Activated CD4-positive, CD25-positive, alpha-beta regulatory T cell treated with anti-CD3 and anti-CD28 coated beads, Interleukin-2, amount 50 U/mL, for 16 hours (primary cell): ENCODE measurements around the gene STK32C.
"Not testable (repeated sequence)": the region's sequence is repeated elsewhere in the genome, so short reads cannot be mapped to it uniquely, and the experiment has no call there.

Experiments
- DNase-seq: peaks from one replicate; pipeline ENCODE4 v3.0.0-alpha.2; 2020; ENCODE audit warnings: low read depth, low spot score

The STK32C gene

GRCh38 chr10:132337854-132338253 is 30.1 kb upstream of the STK32C start:
- not testable (repeated sequence) for DNase-seq

DNA sequence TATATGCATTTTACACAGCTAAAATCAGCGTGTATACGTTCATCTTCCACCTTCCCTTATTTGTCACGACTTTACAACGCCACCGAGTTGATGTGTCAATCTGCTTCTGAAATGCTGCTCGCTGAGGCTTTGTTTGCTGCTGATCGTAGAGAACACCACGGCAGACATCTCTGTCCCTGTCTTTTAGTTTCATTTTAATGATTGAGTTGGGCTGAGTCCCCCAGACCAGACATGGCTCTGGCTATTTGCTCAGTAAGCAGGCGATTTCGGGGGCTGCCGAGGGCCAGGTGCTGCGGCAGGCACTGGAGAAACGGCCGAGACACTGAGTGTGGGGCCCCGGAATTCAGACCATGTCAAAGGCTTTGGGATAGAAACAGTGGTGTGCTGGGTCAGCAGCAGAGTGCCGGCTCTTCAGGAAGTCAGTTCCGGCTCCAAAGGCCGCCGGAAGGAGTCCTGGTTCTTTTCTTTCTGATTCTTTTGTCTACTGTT is 29.2 kb upstream of the STK32C start:
- DNase-seq: no peak

DNA sequence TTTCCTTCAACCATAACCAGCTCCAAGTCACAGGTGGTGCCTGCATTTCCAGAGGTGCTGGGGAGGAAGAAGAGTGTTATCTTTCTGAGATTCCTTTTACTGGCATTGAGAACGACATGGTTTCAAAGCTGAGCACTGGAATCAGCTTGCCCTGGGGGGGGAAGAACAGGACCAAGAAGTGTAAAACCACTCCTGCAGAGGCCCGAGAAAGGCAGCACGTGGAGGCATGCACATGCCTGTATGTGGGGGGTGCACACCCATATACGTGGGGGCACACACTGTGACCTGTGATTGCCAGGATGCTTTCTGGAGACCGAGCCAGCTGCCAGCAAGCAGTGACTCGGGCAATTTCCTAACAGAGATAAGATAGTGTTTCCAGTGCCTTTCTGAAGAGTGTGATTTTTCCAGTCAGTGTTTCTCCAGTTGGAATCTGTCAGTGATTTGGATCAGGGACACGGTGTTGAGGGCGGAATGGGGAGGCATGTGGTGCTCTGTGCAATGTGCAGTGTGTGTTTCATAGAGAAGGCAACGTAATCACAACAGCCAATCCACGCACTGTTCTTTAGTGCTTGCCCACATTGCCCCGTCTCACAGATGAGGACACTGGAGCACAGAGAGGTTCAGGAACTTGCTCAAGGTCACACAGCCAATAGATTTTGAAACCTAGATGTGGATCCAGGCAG is 28.5 kb upstream of the STK32C start:
- no peak for DNase-seq

GRCh38 chr10:132335189-132336063 is 27.7 kb upstream of the STK32C start:
- DNase-seq: no peak

GRCh38 chr10:132334631-132335188 is 27.0 kb upstream of the STK32C start:
- no peak for DNase-seq

GRCh38 chr10:132333386-132333785 is 25.6 kb upstream of the STK32C start:
- DNase-seq: no peak

GRCh38 chr10:132332433-132332754 is 24.6 kb upstream of the STK32C start:
- DNase-seq: no peak

DNA sequence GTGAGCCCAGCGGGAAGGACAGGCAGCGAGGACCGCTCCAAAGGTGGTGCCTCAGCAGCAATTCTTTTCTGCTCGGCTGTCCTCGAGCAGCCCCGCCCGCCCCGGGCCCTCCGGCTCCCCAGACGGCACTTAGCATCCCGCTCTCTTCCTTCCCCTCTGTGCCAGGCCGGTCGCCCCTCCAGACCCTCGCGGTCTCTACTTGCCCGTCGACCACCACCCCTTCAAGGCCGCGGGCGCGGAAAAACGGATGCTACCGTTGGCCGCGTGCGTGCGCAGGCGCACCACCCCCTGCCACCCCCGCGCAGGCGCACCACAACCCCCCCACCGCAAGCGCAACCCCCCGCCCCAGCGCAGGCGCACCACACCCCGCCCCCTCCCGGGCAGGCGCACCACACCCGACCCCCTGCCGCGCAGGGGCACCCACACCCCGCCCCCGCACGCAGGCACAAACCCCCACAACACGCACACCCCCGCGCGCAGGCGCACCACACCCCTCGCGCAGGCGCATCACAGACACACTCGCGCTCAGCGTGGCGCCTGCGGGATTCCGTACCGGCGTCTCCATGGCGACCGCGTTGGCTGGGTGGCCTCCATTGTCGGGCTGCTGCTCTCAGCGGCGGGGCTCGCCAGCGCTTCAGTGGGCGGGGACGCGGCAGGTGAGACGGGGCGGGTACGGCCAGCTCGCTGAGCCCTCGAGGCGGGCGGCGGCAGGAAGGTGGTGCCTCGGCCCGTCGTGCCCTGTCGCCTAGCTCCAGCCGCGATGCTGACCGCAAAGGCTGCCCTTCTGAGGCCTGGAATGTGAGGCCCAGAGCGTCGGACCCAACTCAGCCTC is 24.1 kb upstream of the STK32C start, which contains the start of gene LRRC27:
TSS of gene LRRC27 (plus strand) at position 593 of the 832 bp plus-strand sequence. CDS start 1,332 bp downstream, outside the sequence.
- peak; percentile 100 for DNase-seq

- DNase-seq: no peak
These were observed 22.7 kb upstream of the STK32C start for GRCh38 chr10:132330486-132330833.

- DNase-seq: no peak
These were observed 22.1 kb upstream of the STK32C start for GRCh38 chr10:132329565-132330485.

DNA sequence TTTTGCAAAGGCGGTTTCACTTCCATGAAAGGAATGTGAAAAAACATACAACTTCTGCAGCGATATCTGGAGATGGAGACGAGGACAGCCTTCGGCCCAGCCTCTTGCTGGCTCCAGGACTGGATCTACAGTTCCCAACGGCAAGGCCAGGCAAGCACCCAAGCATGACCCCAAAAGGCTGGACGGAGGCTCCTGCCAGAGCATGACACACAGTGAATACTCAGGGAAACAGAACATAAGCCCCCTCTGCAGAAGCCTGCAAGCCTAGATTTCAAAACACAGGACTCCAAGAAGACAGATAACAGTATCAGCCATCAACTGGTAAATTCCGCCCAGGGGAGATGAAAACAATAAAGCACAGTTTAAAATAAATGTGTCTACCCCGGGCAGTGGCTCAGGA is 21.0 kb upstream of the STK32C start:
- DNase-seq: no peak

- DNase-seq: no peak
These were observed 20.4 kb upstream of the STK32C start for GRCh38 chr10:132328106-132328505.

DNA sequence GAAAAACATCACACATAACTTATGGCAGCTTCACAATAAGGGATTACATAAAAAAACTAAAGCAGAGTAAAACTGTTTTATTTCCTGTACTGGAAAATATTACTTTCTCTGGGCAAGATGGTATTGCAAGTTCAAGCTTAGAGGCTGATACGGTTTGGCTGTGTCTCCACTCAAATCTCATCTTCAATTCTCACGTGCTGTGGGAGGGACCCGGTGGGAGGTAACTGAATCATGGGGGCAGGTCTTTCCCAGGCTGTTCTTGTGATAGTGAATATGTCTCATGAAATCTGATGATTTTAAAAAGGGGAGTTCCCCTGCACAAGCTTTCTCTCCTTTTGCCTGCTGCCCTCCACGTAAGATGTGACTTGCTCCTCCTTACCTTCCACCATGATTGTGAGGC is 19.2 kb upstream of the STK32C start:
- DNase-seq: no peak

DNA sequence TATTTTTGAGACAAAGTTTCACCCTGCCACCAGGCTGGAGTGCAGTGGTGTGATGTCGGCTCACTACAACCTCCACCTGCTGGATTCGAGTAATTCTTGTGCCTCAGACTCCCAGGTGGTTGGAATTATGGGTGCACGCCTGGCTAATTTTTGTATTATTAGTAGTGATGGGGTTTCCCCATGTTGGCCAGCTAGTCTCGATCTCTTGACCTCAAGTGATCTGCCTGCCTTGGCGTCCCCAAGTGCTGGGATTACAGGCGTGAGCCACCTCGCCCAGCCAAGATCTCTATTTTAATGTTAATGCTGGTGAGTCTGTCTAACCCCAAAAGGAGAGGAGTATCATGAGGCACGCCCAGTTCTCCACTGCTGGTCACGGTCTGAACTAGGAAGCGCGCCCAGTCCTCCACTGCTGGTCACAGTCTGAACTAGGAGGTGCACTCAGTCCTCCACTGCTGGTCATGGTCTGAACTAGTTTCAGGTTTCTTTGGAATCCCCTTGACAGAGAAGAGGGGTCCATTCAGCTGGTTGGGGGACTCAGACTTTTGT is 18.7 kb upstream of the STK32C start:
- DNase-seq: no peak

- no peak for DNase-seq
These were observed 16.4 kb upstream of the STK32C start for GRCh38 chr10:132324186-132324585.

GRCh38 chr10:132322586-132323048 is 14.9 kb upstream of the STK32C start:
- DNase-seq: no peak

DNA sequence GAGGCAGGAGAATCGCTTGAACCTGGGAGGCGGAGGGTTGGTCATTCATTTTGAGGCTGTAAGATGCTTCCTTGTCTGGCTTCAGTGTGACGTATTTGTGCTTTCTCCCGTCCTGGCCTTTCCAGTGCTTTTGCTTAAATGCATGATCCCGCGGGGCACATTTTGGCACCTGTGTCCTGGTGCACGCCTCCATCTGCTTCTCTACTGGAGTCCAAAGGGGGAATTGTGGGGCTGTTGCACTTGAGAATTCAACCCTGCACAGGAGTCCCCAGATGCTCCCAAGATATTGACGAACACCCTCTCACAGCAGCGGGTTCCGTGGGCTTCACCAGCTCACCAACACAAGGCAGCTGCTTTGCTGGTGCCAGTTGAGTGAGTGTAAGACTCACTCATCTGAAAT is 14.0 kb upstream of the STK32C start:
- DNase-seq: no peak

- no peak for DNase-seq
These were observed 13.1 kb upstream of the STK32C start for GRCh38 chr10:132320654-132321469.
